Articular chondrocyte of knee joint (primary cell): Measurements from ENCODE around the gene FILIP1L. TPM values are rescaled to one million over a fixed set of nuclear protein-coding genes. Genes with fewer than 3 reads are reported as not detected.

ENCODE experiments used
- small RNA-seq: library from RNA; depleted of rRNA; stranded (forward); fragments of <200 nt; gene quantifications from one replicate; pipeline ENCODE3, GENCODE V24; 2012
- total RNA-seq: library from RNA; depleted of rRNA; stranded (reverse); fragments of >200 nt; gene quantifications from 2 replicates; pipeline ENCODE4 v1.2.3, GENCODE V29; 2012

The FILIP1L gene
- total RNA-seq = 7.8 and 13.0 TPM in 2 replicates

GRCh38 chr3:100114413-100115030, at the start of gene FILIP1L:
TSS of gene FILIP1L (minus strand) at chr3:100114501.

GRCh38 chr3:99817437-99818240, 296.7 kb downstream of the FILIP1L start, which contains the start of gene CMSS1:
TSS of gene CMSS1 (plus strand) at chr3:99817862.

Small RNA genes within 50 kb of the gene (small RNA-seq; reads per million reads assigned to genes)
- gene MIR3921 = not detected

Other genes with a start within 250 kb of the FILIP1L start
- 75.3 and 102 TPM in 2 replicates for gene TBC1D23, start 146.5 kb upstream of the FILIP1L start, total RNA-seq
- gene NIT2, start 220.3 kb upstream of the FILIP1L start, total RNA-seq = 28.5 and 29.7 TPM in 2 replicates